Stimulated activated CD4-positive, alpha-beta T cell treated with anti-CD3 and anti-CD28 coated beads, Interleukin-15, amount 100 ng/mL, for 1 hour (primary cell): ENCODE results near the gene DSTN.

ENCODE experiments used
- DNase-seq, 2 donors: peaks; one replicate each; pipeline ENCODE4 v3.0.0-alpha.2; 2020; ENCODE audit warnings: low read depth in 1 of 2, low spot score in 1 of 2

DSTN gene

GRCh38 chr20:17622851-17623508 is 53.1 kb downstream of the DSTN start:
- DNase-seq, result no peak

- DNase-seq, result no peak
These were observed 54.2 kb downstream of the DSTN start for GRCh38 chr20:17624070-17624469.

GRCh38 chr20:17624551-17625245 is 54.8 kb downstream of the DSTN start:
- DNase-seq, result no peak

- DNase-seq, result no peak
These were observed 55.6 kb downstream of the DSTN start for GRCh38 chr20:17625246-17626051.

- no peak for DNase-seq
These were observed 56.5 kb downstream of the DSTN start for GRCh38 chr20:17626217-17627007.

- no peak for DNase-seq
These were observed 57.5 kb downstream of the DSTN start for GRCh38 chr20:17627101-17627955.

GRCh38 chr20:17628101-17628841 is 58.4 kb downstream of the DSTN start:
- DNase-seq, result no peak

GRCh38 chr20:17629025-17629424 is 59.1 kb downstream of the DSTN start:
- DNase-seq, result no peak

GRCh38 chr20:17629678-17630089 is 59.8 kb downstream of the DSTN start:
- DNase-seq, result no peak

- DNase-seq, result no peak
These were observed 60.4 kb downstream of the DSTN start for GRCh38 chr20:17630151-17630805.

GRCh38 chr20:17630806-17631195 is 60.9 kb downstream of the DSTN start:
- no peak for DNase-seq

- DNase-seq, result no peak
These were observed 61.9 kb downstream of the DSTN start for GRCh38 chr20:17631576-17632319.

- DNase-seq, result no peak
These were observed 63.5 kb downstream of the DSTN start for GRCh38 chr20:17633221-17633849.

- no peak for DNase-seq
These were observed 64.1 kb downstream of the DSTN start for GRCh38 chr20:17633850-17634500.

- DNase-seq, result no peak
These were observed 64.9 kb downstream of the DSTN start for GRCh38 chr20:17634661-17635331.

- DNase-seq, result no peak
These were observed 65.7 kb downstream of the DSTN start for GRCh38 chr20:17635332-17636244.
